IMR-90 (cell line): ENCODE results near the gene LRRC7. TPM values are rescaled to one million over a fixed set of nuclear protein-coding genes. Genes with fewer than 3 reads are reported as not detected.

Source experiments
- ATAC-seq: fragments of 200-7000 bp; cut with Tn5 transposase; 2 replicates; pipeline ENCODE4 v1.9.1; 2020; ENCODE audit warnings: low read depth, mild to moderate bottlenecking, moderate library complexity
- BruUV-seq: library from RNA; stranded (reverse); fragments of 400-500 nt; replicated peaks from 2 replicates; lab custom pipeline; 2021; lab: Mats Ljungman, UMichigan
- CTCF ChIA-PET: fragments of 300-600 bp; formaldehyde crosslinking; extraction: SDS; loops from one replicate; lab custom pipeline; 2021; ENCODE audit warnings: antibody characterized with exemption; lab: Yijun Ruan, JAX
- POLR2A ChIA-PET: fragments of 300-600 bp; sonication (Branson Sonifier 250); formaldehyde crosslinking; loops from one replicate; lab custom pipeline; 2022; ENCODE audit warnings: antibody characterized with exemption; ENCODE audit not compliant: unreplicated experiment; lab: Charles Lee
- DNase-seq: peaks from one replicate; pipeline ENCODE4 v3.0.0; 2013
- H2AFZ ChIP-seq: replicated peaks from 2 replicates; pipeline ENCODE3; 2013; ENCODE audit warnings: low read length, mild to moderate bottlenecking; ENCODE audit not compliant: poor library complexity
- H2AK5ac ChIP-seq: 2 replicates; pipeline ENCODE4 v1.6.1; 2013; ENCODE audit warnings: low read depth, low read length, inconsistent platforms
- H2AK9ac ChIP-seq: replicated peaks from 2 replicates; pipeline ENCODE3; 2013; ENCODE audit warnings: mild to moderate bottlenecking, low read depth, low read length, moderate library complexity; ENCODE audit not compliant: poor library complexity
- H2BK120ac ChIP-seq: 2 replicates; pipeline ENCODE4 v1.6.1; 2013; ENCODE audit warnings: low read depth, low read length, inconsistent platforms
- H2BK15ac ChIP-seq: 3 replicates; pipeline ENCODE4 v1.6.1; 2013; ENCODE audit warnings: low read depth, low read length, inconsistent platforms
- H2BK20ac ChIP-seq: 2 replicates; pipeline ENCODE4 v1.6.1; 2013; ENCODE audit warnings: low read depth, mild to moderate bottlenecking, inconsistent platforms, low read length, moderate library complexity
- H2BK5ac ChIP-seq: 2 replicates; pipeline ENCODE4 v1.6.1; 2013; ENCODE audit warnings: mild to moderate bottlenecking, low read depth, low read length, inconsistent platforms; ENCODE audit not compliant: poor library complexity, severe bottlenecking
- H3K14ac ChIP-seq: replicated peaks from 2 replicates; pipeline ENCODE4 v1.6.1; 2013; ENCODE audit warnings: low read depth, low read length, inconsistent platforms
- H3K18ac ChIP-seq: 2 replicates; pipeline ENCODE4 v1.6.1; 2013; ENCODE audit warnings: low read depth, low read length, control low read depth
- H3K23ac ChIP-seq: 2 replicates; pipeline ENCODE4 v1.6.1; 2013; ENCODE audit warnings: low read depth, low read length, inconsistent platforms
- H3K27ac ChIP-seq: 2 replicates; pipeline ENCODE4 v1.5.1; 2013; ENCODE audit warnings: mild to moderate bottlenecking, control low read depth, low read length; ENCODE audit not compliant: insufficient read depth
- H3K27me3 ChIP-seq: 2 replicates; pipeline ENCODE4 v1.6.1; 2013; ENCODE audit warnings: low read length; ENCODE audit not compliant: control insufficient read depth, insufficient read depth
- H3K36me3 ChIP-seq: 2 replicates; pipeline ENCODE4 v1.6.1; 2013; ENCODE audit warnings: low read length, mixed read lengths; ENCODE audit not compliant: control insufficient read depth, insufficient read depth
- H3K4ac ChIP-seq: 2 replicates; pipeline ENCODE4 v1.6.1; 2013; ENCODE audit warnings: low read depth, low read length, inconsistent platforms
- H3K4me1 ChIP-seq: 2 replicates; pipeline ENCODE4 v1.6.1; 2013; ENCODE audit warnings: low read length, mixed read lengths; ENCODE audit not compliant: control insufficient read depth, insufficient read depth
- H3K4me2 ChIP-seq: 2 replicates; pipeline ENCODE4 v1.6.1; 2013; ENCODE audit warnings: low read depth, mild to moderate bottlenecking, control low read depth, low read length, moderate library complexity
- H3K4me3 ChIP-seq: 2 replicates; pipeline ENCODE4 v1.5.1; 2013; ENCODE audit warnings: low read depth, mild to moderate bottlenecking, control low read depth, low read length, moderate library complexity; ENCODE audit not compliant: insufficient read depth
- H3K56ac ChIP-seq: 2 replicates; pipeline ENCODE4 v1.6.1; 2013; ENCODE audit warnings: low read length, inconsistent platforms; ENCODE audit not compliant: insufficient read depth; ENCODE audit errors: extremely low read depth
- H3K79me1 ChIP-seq, 2 experiments: 2 replicates each; pipeline ENCODE4 v1.6.1; 2013; ENCODE audit warnings: low read length in 2 of 2, inconsistent platforms in 1 of 2, low read depth in 1 of 2
- H3K9ac ChIP-seq: 2 replicates; pipeline ENCODE4 v1.6.1; 2013; ENCODE audit warnings: low read depth, low read length, control low read depth
- H3K9me1 ChIP-seq: 2 replicates; pipeline ENCODE4 v1.6.1; 2013; ENCODE audit warnings: low read length, inconsistent platforms; ENCODE audit not compliant: insufficient read depth
- H3K9me3 ChIP-seq: 2 replicates; pipeline ENCODE4 v1.6.1; 2013; ENCODE audit warnings: low read length; ENCODE audit not compliant: control insufficient read depth, insufficient read depth
- H4K20me1 ChIP-seq: 2 replicates; pipeline ENCODE4 v1.6.1; 2013; ENCODE audit warnings: low read length, inconsistent platforms; ENCODE audit not compliant: insufficient read depth
- H4K5ac ChIP-seq: 2 replicates; pipeline ENCODE4 v1.6.1; 2013; ENCODE audit warnings: mild to moderate bottlenecking, low read depth, low read length, control low read depth
- H4K8ac ChIP-seq, 2 experiments: 2 replicates each; pipeline ENCODE4 v1.6.1; 2013; ENCODE audit warnings: low read depth in 2 of 2, low read length in 2 of 2, control low read depth in 1 of 2, inconsistent platforms in 1 of 2
- H4K91ac ChIP-seq: 2 replicates; pipeline ENCODE4 v1.6.1; 2013; ENCODE audit warnings: low read depth, low read length, inconsistent platforms; ENCODE audit not compliant: insufficient read depth
- RAD21 ChIP-seq: IDR thresholded peaks from 2 replicates; pipeline ENCODE4 v1.6.1; 2012; ENCODE audit warnings: low read length, improper control_type of control experiment
- WGBS, 2 experiments: methylation state at CpG; one replicate each; pipeline versions ENCODE4 v1.1.5 to v1.1.7; 2013; ENCODE audit warnings: missing lambda C conversion rate in 2 of 2; ENCODE audit not compliant: insufficient read length in 1 of 2; ENCODE audit errors: extremely low coverage in 2 of 2; 5-methylcytosine and 5-hydroxymethylcytosine counted together
- dilution Hi-C: fragments of 300-500 bp; cut with HindIII; formaldehyde crosslinking; loops from one replicate; pipeline ENCODE4 v1.14.3; 2018; ENCODE audit warnings: low sequenced_read_pairs; ENCODE audit not compliant: unreplicated experiment
- in situ Hi-C: fragments of 300-500 bp; cut with MboI; formaldehyde crosslinking; loops from 3 replicates; pipeline ENCODE4 v1.14.3; 2019; ENCODE audit warnings: low sequenced_read_pairs, inconsistent platforms, mixed read lengths
- intact Hi-C: fragments of 100-400 bp; cut with micrococcal nuclease; formaldehyde crosslinking; loops from 2 replicates; pipeline ENCODE4 v1.10.0; 2022
- polyA plus RNA-seq, 3 experiments: library from polyadenylated mRNA; depleted of rRNA; stranded (reverse); fragments of >200 nt; gene quantifications; 2 replicates each; pipeline ENCODE4 v1.2.3, GENCODE V29; 2012; ENCODE audit warnings: low replicate concordance in 1 of 3
- total RNA-seq: library from RNA; depleted of rRNA; stranded (reverse); fragments of >200 nt; gene quantifications from 2 replicates; pipeline ENCODE4 v1.2.3, GENCODE V29; 2012

Gene LRRC7
- total and polyA plus RNA-seq, 2 of the 4 experiments (the other 2 are of a cell fraction) = under 0.01 to 0.02 TPM

DNA sequence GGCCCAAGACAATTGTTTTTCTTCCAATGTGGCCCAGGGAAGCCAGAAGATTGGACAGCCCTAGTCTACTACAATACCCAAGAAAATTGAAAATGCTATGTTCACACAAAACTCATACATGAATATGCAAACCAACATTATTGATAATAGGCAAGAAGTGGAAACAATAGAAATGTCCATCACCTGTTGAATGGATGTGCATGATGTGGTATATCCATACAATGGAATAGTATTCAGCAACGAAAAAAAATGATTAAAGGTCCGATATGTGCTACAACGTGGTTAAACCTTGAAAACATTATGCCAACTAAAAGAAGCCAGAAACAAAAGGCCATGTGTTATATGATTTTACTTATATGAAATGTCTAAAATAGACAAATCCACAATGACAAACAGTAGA is 375.3 kb downstream of the LRRC7 start:
- Histone ChIP-seq H3K9me3 (no peaks in the 10 kb centered on the region), H3K4ac (no peak overlapping the region), H3K4me3 (no peak overlapping the region), H3K18ac (no peak overlapping the region), H3K79me1 (no peaks in the 10 kb centered on the region), H3K36me3 (no peaks in the 10 kb centered on the region), H4K20me1 (no peaks in the 10 kb centered on the region), H3K14ac (no peak overlapping the region), H3K4me1 (no peaks in the 10 kb centered on the region), H2BK5ac (no peak overlapping the region), H4K8ac (no peak overlapping the region), H2AFZ (no peak overlapping the region), H3K23ac (no peak overlapping the region), H4K91ac (no peak overlapping the region), H2BK15ac (no peak overlapping the region), H4K5ac (no peak overlapping the region), H3K9me1 (no peaks in the 10 kb centered on the region), H3K4me2 (no peak overlapping the region), H2BK20ac (no peak overlapping the region), H3K9ac (no peak overlapping the region), H3K27ac (no peak overlapping the region), H2BK120ac (no peak overlapping the region), H3K56ac (no peak overlapping the region), H3K27me3 (no peaks in the 10 kb centered on the region), H2AK5ac (no peak overlapping the region), H2AK9ac (no peak overlapping the region)
- BruUV-seq = no TSS peak
- in situ Hi-C loops (no loop called here), dilution Hi-C loops (no loop called here), intact Hi-C loops (no loop called here)
- ChIA-PET POLR2A (no interaction called here), CTCF (interaction anchor here (0.7 kb wide), 1 partner anchor 542 kb away, joined by 3 read pairs; no protein-coding TSS in a partner anchor)
- ATAC-seq (no peak), DNase-seq (no peak)
- TF ChIP-seq RAD21 = no peak
- no CpG with 5 or more reads among the region's 3 CpGs for WGBS, 2 experiments
